Stimulated activated CD4-positive, alpha-beta T cell treated with anti-CD3 and anti-CD28 coated beads, Interleukin-1b, Interleukin-23, amount 100 ng/mL, for 1 hour (primary cell): ENCODE results near the gene ITIH4.

Experiments
- DNase-seq, 2 donors: peaks; one replicate each; pipeline ENCODE4 v3.0.0-alpha.2; 2020; ENCODE audit warnings: low read depth in 2 of 2

ITIH4 gene

DNA sequence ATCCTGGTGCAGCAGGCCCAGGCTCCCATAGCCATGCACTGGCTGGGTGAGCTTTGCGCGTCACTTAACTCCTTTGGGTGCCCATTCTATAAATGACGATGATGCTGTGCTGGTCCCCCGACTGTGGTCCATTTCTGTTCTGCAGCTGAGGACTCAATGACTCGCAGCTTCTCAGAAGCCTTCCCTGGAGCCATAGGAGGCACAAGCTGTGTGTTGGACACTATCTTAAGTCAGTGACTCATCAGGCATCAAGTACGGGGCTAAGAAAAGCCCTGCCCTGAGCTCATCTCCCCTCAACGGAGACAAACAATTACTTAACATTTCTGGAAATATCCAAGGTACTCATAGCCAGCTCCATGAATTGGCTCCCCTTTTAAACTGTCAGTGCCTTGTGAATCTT lies 18.1 kb upstream of the ITIH4 start:
- DNase-seq: no peak

DNA sequence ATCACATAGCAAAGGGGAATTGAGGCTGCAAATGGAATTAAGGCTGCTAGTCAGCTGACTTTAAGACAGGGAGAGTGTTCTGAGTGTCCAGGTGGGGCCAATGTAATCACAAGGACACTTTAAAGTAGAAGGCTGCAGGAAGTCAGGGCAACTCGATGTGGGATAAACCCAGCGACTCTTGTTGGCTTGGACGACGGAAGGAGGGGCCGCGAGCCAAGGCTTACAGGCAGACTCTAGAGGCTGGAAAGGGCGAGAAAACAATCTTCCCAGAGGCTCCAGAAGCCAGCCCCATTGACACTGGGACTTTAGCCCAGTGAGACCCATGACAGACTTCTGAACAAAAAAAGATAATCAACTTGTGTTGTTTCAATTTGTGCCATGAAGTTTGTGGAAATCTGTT lies 17.3 kb upstream of the ITIH4 start:
- DNase-seq: no peak

DNA sequence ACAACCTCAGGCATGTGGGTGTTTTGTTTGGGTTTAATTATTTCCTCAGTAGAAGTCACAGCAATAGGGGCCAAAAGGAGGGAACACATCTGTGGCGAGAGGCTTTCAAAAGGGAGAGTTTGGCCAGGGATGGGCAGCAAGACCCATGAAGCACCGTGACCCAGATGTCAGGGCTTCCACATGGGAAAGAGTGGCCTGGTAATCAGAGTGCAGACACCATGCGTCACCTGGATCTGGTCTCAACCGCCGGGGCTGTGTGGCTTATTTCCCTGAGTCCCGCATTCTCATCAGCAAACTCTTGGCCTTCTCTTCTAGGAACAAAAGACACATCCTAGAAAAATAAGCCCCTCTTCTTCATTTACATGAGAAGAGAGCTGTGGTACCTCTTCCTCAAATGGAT lies 16.8 kb upstream of the ITIH4 start:
- no peak for DNase-seq

DNA sequence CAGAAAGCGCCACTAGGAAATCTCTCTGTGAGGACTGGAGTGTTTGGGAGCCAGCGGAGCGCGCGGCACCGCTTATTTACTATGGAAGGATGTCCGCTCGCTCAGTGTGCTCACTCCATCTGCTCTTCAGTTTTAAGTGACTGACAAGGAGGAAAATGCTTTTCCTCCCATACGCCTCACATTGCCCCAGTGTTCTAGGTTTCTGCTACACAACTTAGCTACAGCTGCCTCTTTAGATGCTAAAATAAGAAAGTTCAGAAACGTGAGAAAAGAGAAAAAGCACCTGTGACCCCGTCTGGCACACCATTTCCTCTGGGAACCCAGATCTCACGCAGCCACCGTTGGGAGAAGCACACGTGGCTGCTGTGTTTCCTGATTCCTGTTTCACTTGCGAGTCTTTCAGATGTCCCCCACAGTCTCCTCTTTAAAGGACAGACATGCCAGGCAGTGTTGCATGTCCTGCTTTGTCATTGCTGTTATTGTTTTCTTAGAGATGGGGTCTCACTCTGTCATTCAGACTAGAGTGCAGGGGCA lies 16.0 kb upstream of the ITIH4 start:
- no peak for DNase-seq

DNA sequence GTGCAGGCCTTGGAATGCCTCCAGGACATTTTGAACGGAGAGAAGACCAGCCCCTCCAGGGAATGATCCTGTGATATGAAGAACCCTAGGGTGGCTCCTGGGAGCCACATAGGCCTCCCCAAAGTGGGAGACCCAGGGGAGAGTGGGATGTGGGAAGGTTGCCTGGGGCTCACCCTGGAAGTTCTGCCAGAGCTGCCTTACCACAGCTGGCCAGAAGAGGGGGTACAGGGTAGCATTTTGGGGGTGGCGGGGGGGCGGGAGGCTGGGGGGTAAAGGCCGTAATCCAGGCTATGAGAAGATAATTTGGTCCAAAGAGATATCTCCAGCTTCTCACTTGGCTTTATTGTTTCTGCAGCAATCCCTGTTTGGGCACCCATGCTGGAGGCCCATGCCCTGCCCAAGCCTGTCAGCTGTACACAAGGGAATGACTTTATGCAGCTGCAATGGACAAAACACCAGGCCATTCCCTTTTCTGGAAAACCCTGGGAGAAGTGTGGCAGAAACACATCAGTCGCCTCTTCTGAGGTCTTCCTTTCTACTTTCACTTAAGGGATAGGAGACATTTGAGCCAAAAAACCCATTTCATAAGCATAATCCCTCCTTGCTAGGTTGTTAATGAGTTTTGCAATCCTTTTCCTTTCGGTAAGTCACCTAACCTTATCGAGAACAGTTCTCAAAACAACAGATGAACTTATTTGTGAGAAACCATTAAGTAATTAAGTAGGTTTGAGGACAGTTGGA lies 15.4 kb upstream of the ITIH4 start:
- no peak for DNase-seq

DNA sequence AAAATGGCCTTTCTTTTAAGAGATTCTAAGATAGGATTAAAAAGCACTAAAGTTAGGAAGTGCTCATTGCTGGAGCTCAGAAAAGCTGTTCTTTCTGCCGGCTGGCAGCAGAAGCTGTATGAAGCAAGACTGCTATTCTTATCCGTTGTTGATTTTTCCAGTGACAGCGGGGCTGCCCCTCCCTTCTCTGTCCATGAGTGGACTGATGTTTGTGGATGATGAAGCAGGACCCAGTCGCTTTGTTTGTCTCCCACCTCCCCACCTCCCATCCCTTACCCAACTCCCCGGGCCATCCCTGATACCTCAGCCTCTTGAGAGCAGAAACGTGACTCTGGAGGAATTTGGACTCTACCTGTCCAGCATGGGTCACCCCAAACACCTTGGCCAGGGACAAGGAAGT lies 14.7 kb upstream of the ITIH4 start:
- DNase-seq: no peak

DNA sequence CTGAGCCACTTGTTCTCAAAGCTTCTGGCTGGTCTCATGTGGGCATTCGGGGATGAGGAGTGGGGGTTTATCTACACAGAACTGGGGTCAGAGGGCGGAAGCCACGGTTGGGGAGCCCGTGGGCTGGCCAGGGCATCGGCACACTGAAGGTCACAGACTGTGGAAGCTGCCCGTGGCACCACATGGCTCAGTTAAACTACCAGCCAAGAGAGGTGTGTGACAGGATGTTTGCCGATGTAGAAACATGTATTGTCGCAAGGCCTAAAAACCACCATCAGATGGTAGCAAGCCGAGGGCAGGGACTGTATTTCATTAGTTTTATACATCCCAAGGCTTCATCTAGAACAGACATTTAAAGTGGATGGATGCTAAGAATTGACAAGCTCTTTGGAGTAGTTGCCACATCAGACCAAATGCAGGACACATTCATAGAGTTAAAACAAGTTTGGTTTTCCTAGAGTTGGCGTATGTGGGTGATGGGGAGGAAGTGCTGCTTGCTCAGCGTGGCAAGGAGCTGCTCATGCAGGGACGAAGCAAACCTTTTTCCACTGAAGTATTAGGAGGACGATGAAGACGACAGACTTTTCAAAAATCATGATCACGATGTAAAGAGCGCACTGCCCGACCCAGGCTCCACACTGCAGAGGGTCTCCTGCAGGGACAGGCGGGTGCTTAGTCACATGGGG lies 14.0 kb upstream of the ITIH4 start:
- no peak for DNase-seq

DNA sequence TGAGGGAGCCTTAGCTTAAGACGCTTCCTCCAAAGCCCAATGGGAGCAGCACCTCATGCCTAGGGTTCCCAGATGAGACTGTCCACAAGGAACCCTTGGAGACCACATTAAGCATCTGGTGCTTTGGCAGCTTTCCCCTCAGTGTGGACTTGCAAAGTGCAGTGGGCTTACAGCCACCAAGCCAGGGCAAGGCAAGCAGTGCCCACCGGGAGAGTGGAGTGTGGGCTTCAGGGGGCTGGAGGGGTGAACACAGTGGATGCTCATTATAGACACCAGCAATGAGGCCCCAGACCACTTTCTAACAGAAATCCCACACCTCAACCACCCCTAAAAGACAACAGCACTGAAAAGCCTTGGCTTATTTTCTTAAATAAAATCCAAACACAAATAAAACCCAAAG lies 13.4 kb upstream of the ITIH4 start:
- DNase-seq: no peak

DNA sequence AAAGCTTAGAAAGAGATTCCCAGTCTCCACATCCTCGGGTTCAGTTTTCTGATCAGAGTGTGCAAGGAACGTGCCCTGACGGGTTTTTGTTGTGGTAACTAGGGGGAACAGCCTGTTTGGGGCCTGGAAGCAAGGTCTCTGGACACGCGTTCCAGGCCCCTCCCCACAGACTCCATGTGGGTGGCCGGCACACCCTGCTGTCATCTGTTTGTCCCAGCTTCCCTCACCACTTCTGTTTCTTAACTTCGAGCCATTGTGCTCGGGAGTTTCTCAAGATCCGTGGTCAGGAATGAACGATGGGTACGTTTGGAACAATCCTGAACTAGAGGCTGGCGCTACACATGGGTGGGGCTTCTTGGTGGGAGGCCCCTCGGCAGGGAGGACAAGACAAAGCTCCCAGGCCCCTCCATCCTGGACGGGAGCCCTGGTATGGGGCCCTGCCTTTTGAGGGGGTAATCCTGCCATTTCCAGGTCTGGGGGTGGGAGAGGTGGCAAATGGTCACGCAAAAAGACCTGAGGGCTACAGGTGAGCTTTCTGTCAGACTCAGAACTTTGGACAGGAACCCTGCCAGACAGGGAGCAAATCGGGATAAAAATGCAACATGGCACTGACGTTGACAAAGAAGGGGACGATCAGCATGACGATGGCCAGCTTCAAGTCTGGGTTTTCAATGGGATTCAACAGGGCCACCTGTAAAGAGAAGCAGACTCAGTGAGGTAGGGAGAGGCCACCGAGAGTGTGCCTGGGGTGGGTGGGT lies 12.8 kb upstream of the ITIH4 start:
- no peak for DNase-seq

DNA sequence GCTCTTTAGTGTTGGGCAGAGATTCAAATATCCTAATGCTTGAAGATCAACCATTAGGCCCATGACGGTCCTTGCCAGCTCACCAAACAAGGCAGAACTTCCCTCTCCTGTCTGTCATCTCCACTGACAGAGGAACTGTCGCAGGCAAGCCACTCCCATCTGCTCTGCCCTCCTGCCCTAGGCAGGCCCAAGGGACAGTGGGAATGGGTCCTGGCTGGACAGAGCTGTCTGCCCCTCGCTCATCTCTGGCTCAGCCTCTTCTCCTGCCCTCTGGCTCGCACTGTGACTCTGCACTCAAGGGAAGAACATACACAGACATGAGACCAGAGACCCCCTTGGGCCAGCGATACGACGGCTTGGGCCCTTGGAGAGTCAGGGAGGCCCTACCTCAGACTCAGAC lies 12.0 kb upstream of the ITIH4 start:
- DNase-seq: no peak

DNA sequence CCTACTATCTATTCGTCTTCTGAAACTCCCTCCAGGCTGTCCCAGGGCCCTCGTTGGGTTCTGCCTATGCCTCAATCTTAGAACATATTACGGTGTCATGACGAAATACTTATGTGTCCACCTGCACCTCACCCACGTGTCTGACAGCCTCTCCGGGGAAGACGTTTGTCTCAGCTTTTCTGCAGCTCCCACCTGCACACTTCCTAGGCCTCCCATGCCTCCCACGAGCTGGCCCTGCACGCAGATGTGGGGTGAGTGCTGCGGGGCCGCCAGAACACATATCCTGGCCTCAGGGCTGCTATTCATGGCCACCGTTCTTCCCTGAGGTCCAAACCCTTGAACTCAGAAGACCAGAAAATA lies 11.5 kb upstream of the ITIH4 start:
- no peak for DNase-seq

DNA sequence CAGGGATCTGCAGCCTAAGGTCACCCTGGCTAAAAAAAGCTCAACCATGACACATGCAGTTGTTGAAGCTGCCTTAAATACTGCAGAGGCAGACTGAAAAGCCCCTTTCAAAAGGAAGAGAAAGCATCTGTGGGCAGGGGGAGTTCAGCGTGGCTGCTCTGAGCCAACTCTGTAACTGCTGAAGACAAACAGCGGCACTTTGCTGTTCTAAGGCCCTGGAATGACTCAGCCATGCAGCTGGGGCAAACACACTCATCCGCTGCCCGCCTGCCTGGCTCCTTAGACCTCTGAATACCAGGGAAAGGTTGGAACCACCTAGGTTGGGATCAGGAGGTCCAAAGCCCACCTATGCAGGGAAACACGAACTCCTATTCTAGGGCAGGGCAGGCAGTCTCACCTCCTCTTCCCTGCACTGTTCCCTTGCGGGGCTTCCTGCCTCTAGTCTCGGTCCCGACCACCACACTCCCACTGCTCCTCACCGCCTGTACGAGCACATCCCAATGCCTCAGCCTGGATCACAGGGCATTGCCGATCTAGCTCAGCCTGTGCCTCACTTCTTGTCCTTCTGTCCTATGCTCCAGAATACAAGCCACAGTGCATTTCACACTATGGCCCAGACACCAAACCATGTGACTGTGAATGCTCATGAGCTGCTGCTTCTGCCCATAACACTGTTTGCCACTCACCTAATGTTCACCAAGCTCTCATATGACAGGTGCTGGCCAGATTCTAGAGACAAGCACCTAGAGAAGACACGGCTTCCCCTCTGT lies 10.9 kb upstream of the ITIH4 start:
- DNase-seq: no peak

DNA sequence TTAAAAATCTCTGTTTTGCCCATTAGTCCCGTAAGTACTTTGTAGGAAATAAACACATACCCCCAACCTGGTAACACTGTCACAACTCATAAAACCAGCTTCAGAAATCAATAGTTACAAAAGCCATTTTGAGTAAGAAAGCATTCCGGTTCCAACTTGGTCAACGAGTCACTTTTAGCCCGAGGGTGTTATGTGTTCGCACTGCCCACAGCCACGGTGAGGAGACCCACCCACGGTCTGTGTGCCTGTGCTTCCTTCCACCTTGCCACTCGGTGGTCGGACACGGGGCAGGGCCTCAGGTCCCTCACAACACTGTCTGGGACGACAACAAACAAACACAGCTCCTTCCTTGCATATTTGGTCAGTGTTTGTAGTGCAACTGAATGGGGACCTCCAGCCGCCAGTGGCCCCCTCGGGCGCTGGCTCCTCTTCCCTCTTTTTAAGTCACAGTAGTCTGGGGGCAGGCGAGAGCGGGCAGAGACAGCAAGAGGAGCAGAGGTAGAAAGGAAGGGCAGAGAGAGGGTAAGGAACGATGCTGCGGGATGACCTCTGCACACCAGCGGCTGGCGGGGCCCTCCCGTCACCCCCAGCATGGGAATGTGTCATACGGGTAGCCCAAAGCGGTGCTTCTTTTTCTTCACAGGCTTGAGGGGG lies 9.5 kb upstream of the ITIH4 start:
- no peak for DNase-seq

DNA sequence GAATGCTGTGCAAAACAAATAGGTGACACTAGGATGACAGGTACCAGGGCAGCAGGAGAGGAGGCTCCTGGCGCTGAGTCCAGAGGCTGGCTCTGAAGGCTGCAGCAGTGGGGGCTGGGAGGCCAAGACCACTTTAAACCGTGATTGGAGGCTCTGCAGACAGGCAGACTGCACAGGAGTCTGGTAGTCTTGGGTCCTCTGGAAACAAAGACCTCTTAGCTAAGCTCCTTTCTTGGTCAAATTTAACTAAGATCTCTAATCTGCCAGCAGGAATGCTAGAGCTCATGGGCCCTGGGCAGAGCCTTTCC lies 8.8 kb upstream of the ITIH4 start:
- DNase-seq: no peak

DNA sequence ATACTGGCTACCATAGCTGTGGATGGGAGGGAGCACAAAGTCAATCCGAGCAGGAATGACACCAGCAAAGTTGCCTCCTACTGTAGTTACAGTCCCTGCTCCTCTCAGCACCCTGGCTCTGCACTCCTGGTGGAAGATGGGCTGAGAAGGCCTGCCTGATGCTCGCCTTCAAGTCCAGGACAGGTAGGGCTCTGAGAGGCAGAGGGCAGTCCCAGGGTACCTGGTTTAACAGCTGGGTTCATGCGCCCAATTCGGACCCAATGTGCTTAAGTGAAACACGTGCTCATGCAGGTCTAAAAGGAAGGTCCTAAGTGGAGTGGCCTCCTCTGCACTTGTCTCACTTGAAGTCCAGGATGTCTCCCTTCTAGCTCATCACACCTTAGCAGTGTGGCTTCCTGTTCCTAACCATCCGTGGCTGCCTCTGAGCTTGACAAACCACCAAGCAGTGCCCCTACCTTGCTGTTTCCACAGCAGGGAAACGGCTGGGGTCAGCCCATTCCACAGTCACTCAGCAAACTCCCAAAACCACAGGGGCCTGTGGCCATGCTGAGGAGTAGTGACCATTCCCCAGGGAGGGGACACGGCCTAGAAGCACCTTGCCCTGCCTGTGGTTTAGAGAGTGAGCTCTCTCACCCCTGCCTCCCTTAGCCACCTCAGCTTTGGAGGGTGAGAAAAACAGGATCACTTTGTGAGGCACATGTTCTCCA lies 8.2 kb upstream of the ITIH4 start:
- no peak for DNase-seq

DNA sequence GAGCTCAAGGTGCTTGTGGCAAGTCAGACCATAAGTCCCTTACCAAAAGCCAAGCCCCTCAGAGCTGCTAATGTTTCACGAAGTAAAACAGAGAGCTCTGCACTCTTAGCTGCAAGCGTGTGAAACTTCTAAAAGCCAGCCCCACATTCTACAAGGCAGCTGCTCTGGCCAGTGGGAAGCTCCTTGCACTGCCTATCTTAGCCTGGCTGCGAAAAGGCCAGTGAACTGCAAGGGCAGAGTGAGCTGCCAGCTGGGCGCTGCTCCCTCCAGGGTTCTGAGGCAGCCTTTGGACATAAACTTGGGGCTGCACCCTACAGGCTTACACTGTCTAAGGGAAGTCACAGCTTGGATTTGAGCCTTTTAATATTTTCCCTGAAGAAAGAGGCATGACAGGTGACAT lies 6.5 kb upstream of the ITIH4 start:
- DNase-seq: no peak

DNA sequence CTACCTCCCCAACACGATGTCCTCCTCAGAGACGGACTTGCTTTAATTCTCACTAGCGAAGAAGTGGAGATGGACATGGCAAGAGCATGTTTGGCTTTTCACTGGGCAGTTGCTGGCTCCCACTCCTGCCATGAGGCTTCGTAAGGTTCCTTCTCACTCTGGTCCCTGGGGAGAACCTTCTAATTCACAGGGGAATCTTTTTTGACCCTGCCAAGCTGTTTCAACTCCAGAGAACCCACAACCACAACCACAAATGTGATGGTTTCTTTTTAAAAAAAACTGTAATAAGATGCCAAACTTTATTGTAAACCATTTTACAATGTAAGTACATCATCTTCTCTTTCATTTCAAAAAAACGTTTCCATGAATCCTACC lies 6.0 kb upstream of the ITIH4 start:
- DNase-seq: no peak

DNA sequence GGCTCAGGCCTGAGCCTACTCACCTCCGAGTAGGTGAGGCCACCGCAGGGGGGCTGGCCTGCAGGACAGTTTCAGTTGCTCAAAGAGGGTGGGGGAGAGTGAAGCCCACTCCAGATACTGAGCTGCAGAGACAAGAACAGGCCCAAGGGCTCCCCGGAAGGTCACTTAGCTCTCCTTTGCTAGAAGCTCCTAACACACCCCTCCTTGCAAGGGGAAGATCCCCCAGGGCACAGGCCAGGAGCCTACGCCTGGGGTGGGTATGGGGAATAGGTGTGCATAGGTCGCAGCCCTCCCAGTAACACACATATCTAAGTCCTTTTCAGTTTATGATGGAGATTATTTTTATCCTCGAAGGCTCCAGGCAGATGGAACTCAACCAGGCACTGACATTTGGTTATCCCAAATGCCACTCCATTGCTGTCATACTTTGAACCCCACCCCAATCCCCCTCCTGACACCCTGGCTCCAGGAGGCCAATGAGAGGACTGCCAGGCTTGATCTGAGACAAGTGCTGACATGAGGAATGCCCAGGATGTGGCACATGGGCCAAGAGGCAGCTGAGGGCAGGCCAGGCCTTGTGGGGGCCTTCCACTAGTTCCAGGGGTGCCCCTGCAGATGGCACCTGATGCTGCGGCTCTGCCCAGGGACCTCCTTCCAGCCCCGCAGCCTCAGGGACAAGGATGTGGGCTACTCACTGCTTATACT lies 5.4 kb upstream of the ITIH4 start:
- DNase-seq: no peak

DNA sequence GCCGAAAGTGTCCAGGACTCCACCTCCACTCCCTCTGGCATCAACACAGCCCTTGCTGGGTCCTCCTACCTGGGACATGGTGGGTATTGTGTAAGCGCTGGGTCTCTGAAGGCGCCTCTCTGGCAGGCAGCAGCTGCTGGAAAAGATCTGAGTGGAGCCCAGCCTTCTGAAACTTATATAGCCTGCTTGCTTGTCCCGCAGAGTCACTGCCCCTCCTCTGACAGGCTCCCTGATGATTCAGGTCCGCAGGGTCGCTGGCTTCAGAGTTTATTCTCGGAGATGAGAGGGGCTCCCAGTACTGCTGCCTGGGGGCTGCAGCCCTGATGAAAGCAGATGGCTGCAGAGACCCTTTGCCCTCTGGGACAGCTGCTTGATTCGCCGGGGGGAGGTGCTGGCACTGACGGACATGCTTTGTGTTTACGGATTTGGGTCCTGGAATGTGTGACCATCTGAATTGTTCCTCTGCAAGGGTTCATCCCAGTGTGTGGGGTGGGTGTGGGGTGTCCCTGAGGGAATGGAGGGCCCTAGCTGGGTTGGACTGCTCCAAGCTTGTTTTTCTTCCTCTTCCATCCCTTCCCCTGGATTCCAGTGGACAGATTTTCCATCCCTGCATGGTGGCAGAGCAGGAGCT lies 4.5 kb upstream of the ITIH4 start, which contains the start of gene MUSTN1:
Gene MUSTN1 (minus strand): TSS at position 149 of the 631 bp plus-strand sequence. CDS start 71 bp downstream, at position 78.
- DNase-seq: no peak

DNA sequence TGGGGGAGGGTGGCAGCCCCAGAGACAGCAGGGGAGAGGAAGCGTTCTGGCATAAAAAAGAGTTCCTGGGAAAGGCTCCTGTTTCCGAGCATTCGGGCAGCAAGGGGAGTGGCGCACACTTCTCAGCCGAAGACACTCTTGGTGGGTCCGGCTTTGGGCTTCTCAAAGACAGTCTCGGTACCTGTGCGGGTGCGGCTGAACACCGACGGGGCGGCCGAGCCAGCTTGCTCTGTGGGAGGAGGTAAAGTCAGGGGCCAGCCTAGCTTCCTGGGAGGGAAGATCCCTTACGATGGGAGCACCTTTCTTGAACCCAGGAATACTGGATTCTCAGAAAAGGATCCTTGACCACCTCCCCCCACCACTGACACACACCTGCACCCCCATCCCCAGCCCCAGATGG lies 2.7 kb upstream of the ITIH4 start:
- no peak for DNase-seq
